ENCODE data around the gene OR6K3. TPM values are rescaled to one million over a fixed set of nuclear protein-coding genes. Genes with fewer than 3 reads are reported as not detected.

OR6K3 gene, protein sequence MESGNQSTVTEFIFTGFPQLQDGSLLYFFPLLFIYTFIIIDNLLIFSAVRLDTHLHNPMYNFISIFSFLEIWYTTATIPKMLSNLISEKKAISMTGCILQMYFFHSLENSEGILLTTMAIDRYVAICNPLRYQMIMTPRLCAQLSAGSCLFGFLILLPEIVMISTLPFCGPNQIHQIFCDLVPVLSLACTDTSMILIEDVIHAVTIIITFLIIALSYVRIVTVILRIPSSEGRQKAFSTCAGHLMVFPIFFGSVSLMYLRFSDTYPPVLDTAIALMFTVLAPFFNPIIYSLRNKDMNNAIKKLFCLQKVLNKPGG
- total RNA-seq (2016; rRNA removed; fragmentation: Illumina TruSeq; extraction: Trizol) (not detected in 2 replicates), polyA plus RNA-seq (2011; rRNA removed) (not detected in 2 replicates), polyA minus RNA-seq (2011; rRNA and poly(A)+ RNA removed; ENCODE audit: low replicate concordance) (not detected in 2 replicates), Bru-seq, nascent RNA (not detected), BruChase-seq, experiment 1, labeled RNA remaining after a 6-hour chase (not detected), BruChase-seq, experiment 2, labeled RNA remaining after a 2-hour chase (not detected)
- total RNA-seq (2016; cell fraction: cytosol; rRNA removed; fragmentation: Illumina TruSeq; extraction: Trizol; ENCODE audit: low read depth) = not detected in 2 replicates
- not detected in 2 replicates for total RNA-seq (2016; cell fraction: insoluble cytoplasmic fraction; rRNA removed; fragmentation: Illumina TruSeq; extraction: Trizol)
- not detected in 2 replicates for total RNA-seq (2016; cell fraction: membrane; rRNA removed; fragmentation: Illumina TruSeq; extraction: Trizol)
- total RNA-seq (2016; cell fraction: nucleus; rRNA removed; fragmentation: Illumina TruSeq; extraction: Trizol) = not detected in 2 replicates
- polyA plus RNA-seq (2011; cell fraction: cytosol; rRNA removed) = not detected in 2 replicates
- not detected in 2 replicates for polyA plus RNA-seq (2011; cell fraction: nucleus; rRNA removed)
- not detected in 2 replicates for polyA plus RNA-seq (2012)
- not detected in 2 replicates for polyA plus RNA-seq (2016; cell fraction: cytosol; fragmentation: Illumina TruSeq; extraction: Trizol; ENCODE audit: low read depth)
- polyA plus RNA-seq (2016; cell fraction: insoluble cytoplasmic fraction; fragmentation: Illumina TruSeq; extraction: Trizol; ENCODE audit: low read depth) = not detected in 2 replicates
- polyA plus RNA-seq (2016; cell fraction: membrane; fragmentation: Illumina TruSeq; extraction: Trizol; ENCODE audit: low read depth) = not detected in 2 replicates
- polyA plus RNA-seq (2016; cell fraction: nucleus; fragmentation: Illumina TruSeq; extraction: Trizol; ENCODE audit: insufficient read depth, low read depth) = not detected in 2 replicates
- polyA minus RNA-seq (2011; cell fraction: cytosol; rRNA and poly(A)+ RNA removed) = not detected in 2 replicates
- polyA minus RNA-seq (2011; cell fraction: nucleus; rRNA and poly(A)+ RNA removed) = not detected in 2 replicates
- long read RNA-seq, experiment 1 = 0 reads
- long read RNA-seq, experiment 2 = 0 reads

DNA sequence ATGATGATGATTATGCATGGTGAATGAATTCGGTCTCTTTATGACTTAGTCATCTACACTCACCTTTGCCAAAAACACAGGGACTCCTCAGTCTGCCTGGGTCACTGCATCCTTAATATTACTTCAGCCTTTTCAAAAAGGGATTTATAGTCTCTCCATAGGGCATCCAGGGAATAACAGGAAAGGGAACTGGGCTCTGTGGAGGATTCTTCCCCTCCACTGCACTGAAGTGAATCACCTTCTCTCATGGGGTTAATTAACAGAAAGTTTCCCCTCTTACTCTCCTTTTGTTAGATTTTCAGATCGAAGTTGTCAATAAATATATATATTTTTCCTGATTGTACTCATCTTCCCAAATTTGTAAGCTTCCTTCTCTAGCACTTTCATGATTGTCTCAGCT lies at the start of gene OR6K3:
TSS of gene OR6K3 (minus strand) at position 101 of the 400 bp plus-strand sequence. CDS start 2,605 bp downstream, outside the sequence.
- no peak for TF ChIP-seq CBX5 (CRISPR knock-in tag; IDR thresholded peaks at IDR 0.05; ENCODE audit: borderline replicate concordance)
- Histone ChIP-seq H2AFZ (ENCODE audit: low read length) (no peak within 1 kb of the TSS), H3K27ac (ENCODE audit: extremely low read length, insufficient read depth, low read length) (no peak within 1 kb of the TSS), H3K79me2 (ENCODE audit: insufficient read depth, low read length) (no peaks in the 10 kb centered on the region), H4K20me1 (ENCODE audit: insufficient read depth, low read length) (no peaks in the 10 kb centered on the region), H3K4me3 (replicated peaks in 1 of 3; ENCODE audit: insufficient read depth in 1 of 3, low read depth in 2 of 3, low read length in 3 of 3) (no peak within 1 kb of the TSS), H3K9ac (ENCODE audit: insufficient read depth, low read depth, low read length) (no peak within 1 kb of the TSS), H3K27me3 (ENCODE audit: control insufficient read depth in 1 of 2, insufficient read depth in 2 of 2, low read length in 2 of 2) (no peaks in the 10 kb centered on the region), H3K9me3 (ENCODE audit: low read length) (no peaks in the 10 kb centered on the region), H3K36me3 (replicated peaks in 1 of 2; ENCODE audit: control insufficient read depth in 1 of 2, insufficient read depth in 2 of 2, low read length in 2 of 2) (no peaks in the 10 kb centered on the region), H3K4me2 (ENCODE audit: low read depth, low read length) (no peak within 1 kb of the TSS), H3K4me1 (ENCODE audit: insufficient read depth, low read length) (no peaks in the 10 kb centered on the region)
- DNase-seq (ENCODE audit: low spot score) (no peak), ATAC-seq (no peak), FAIRE-seq (no peak)
- 0% methylated on average over 2 of the region's 2 CpGs for WGBS (ENCODE audit: low lambda C conversion rate)
- intact Hi-C loops (cut with micrococcal nuclease; ENCODE audit: unreplicated experiment) (no loop called here), in situ Hi-C loops (cut with HindIII; ENCODE audit: extremely low pct_ligation_motif_present, low pct_unique_long_range_greater_than_20kb) (no loop called here)
- no TSS peak for BruUV-seq (replicated peaks)
- CTCF ChIA-PET (ENCODE audit: low intra/inter-chr PET ratio, low total read pairs) = no interaction called here
- POLR2A ChIA-PET = no interaction called here

DNA sequence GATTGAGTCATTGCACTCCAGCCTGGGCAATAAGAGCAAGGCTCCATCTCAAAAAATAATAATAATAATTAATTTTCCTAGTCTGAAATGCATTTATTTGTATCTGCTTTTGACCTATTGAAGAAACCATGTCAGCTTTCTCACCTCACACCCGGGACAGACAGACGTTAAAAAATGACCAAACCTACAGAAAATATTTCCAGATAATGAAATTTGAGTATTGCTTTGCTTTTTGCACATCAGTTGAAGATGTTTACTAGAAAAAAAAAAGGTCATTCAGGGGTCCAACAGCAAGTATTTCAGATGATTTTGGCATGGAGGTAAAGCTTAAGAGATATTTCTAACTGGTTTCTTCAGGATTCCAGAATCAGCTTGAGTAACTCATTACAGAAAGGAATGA lies 33.9 kb upstream of the OR6K3 start, which contains the start of gene OR6K6:
TSS of gene OR6K6 (plus strand) at position 301 of the 400 bp plus-strand sequence. CDS start 168 bp downstream, outside the sequence.
- no peak within 1 kb of the TSS for H3K27ac ChIP-seq (ENCODE audit: extremely low read length, insufficient read depth, low read length)
- DNase-seq (ENCODE audit: low spot score) (no peak), FAIRE-seq (no peak), ATAC-seq (no peak)
- no peak within 1 kb of the TSS for H3K4me2 ChIP-seq (ENCODE audit: low read depth, low read length)
- no peak within 1 kb of the TSS for H3K4me3 ChIP-seq (replicated peaks in 1 of 3; ENCODE audit: insufficient read depth in 1 of 3, low read depth in 2 of 3, low read length in 3 of 3)
- H4K20me1 ChIP-seq (ENCODE audit: insufficient read depth, low read length) = no peaks in the 10 kb centered on the region
- H3K4me1 ChIP-seq (ENCODE audit: insufficient read depth, low read length) = no peaks in the 10 kb centered on the region
- intact Hi-C loops (cut with micrococcal nuclease; ENCODE audit: unreplicated experiment) = no loop called here
- no peaks in the 10 kb centered on the region for H3K79me2 ChIP-seq (ENCODE audit: insufficient read depth, low read length)
- BruUV-seq (replicated peaks) = no TSS peak
- ChIA-PET POLR2A (no interaction called here), CTCF (ENCODE audit: low intra/inter-chr PET ratio, low total read pairs) (no interaction called here)
- no peaks in the 10 kb centered on the region for H3K27me3 ChIP-seq (ENCODE audit: control insufficient read depth in 1 of 2, insufficient read depth in 2 of 2, low read length in 2 of 2)
- no peak within 1 kb of the TSS for H2AFZ ChIP-seq (ENCODE audit: low read length)
- in situ Hi-C loops (cut with HindIII; ENCODE audit: extremely low pct_ligation_motif_present, low pct_unique_long_range_greater_than_20kb) = no loop called here
- 0% methylated on average over 2 of the region's 2 CpGs for WGBS (ENCODE audit: low lambda C conversion rate)
- H3K36me3 ChIP-seq (replicated peaks in 1 of 2; ENCODE audit: control insufficient read depth in 1 of 2, insufficient read depth in 2 of 2, low read length in 2 of 2) = no peaks in the 10 kb centered on the region
- 0 out of 2 replicates have a peak, but pooled peaks cover 11% of the 10 kb centered on the region for H3K9me3 ChIP-seq (ENCODE audit: low read length)
- H3K9ac ChIP-seq (ENCODE audit: insufficient read depth, low read depth, low read length) = no peak within 1 kb of the TSS
- TF ChIP-seq ZFP41 (CRISPR knock-in tag; IDR thresholded peaks at IDR 0.05; ENCODE audit: borderline replicate concordance) (no peak), ATAD3A (CRISPR knock-in tag; IDR thresholded peaks at IDR 0.05) (no peak), ZFP62 (CRISPR knock-in tag; IDR thresholded peaks at IDR 0.05) (no peak)
- TF ChIP-seq, protein P1, sequence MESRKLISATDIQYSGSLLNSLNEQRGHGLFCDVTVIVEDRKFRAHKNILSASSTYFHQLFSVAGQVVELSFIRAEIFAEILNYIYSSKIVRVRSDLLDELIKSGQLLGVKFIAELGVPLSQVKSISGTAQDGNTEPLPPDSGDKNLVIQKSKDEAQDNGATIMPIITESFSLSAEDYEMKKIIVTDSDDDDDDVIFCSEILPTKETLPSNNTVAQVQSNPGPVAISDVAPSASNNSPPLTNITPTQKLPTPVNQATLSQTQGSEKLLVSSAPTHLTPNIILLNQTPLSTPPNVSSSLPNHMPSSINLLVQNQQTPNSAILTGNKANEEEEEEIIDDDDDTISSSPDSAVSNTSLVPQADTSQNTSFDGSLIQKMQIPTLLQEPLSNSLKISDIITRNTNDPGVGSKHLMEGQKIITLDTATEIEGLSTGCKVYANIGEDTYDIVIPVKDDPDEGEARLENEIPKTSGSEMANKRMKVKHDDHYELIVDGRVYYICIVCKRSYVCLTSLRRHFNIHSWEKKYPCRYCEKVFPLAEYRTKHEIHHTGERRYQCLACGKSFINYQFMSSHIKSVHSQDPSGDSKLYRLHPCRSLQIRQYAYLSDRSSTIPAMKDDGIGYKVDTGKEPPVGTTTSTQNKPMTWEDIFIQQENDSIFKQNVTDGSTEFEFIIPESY (CRISPR knock-in tag; IDR thresholded peaks at IDR 0.05) = no peak
